HEK293T (cell line): ENCODE data around the gene IL10RA.

Experiments
- CTCF ChIA-PET: fragments of 350-600 bp; formaldehyde crosslinking; extraction: SDS; loops from one replicate; lab custom pipeline; 2021; ENCODE audit warnings: antibody characterized with exemption, inconsistent platforms; lab: Yijun Ruan, JAX
- POLR2A ChIA-PET: fragments of 350-600 bp; formaldehyde crosslinking; extraction: SDS; loops from one replicate; lab custom pipeline; 2020; ENCODE audit warnings: antibody characterized with exemption, inconsistent platforms; lab: Yijun Ruan, JAX
- DNase-seq: peaks from one replicate; pipeline ENCODE4 v3.0.0; 2012; ENCODE audit warnings: mixed read lengths; ENCODE audit errors: extremely low spot score
- ARNT ChIP-seq: fragments of 450-650 bp; IDR thresholded peaks from 2 replicates; pipeline ENCODE4 v1.6.1; 2017; ENCODE audit warnings: mild to moderate bottlenecking
- BHLHE40 ChIP-seq: fragments of 450-650 bp; IDR thresholded peaks from 2 replicates; pipeline ENCODE4 v1.6.1; 2016; ENCODE audit warnings: mild to moderate bottlenecking, moderate library complexity, borderline replicate concordance
- CTBP1 ChIP-seq: fragments of 450-650 bp; IDR thresholded peaks from 2 replicates; pipeline ENCODE4 v1.6.1; 2016; ENCODE audit warnings: borderline replicate concordance
- ELF4 ChIP-seq: fragments of 450-650 bp; IDR thresholded peaks from 2 replicates; pipeline ENCODE4 v1.6.1; 2017; ENCODE audit warnings: antibody characterized with exemption
- FOXA1 ChIP-seq: fragments of 450-650 bp; IDR thresholded peaks from 2 replicates; pipeline ENCODE4 v1.6.1; 2016; ENCODE audit warnings: mild to moderate bottlenecking
- FOXK2 ChIP-seq: fragments of 450-650 bp; IDR thresholded peaks from 2 replicates; pipeline ENCODE4 v1.6.1; 2016; ENCODE audit warnings: mild to moderate bottlenecking
- FOXM1 ChIP-seq: fragments of 450-650 bp; IDR thresholded peaks from 2 replicates; pipeline ENCODE4 v1.6.1; 2017; ENCODE audit warnings: mild to moderate bottlenecking, borderline replicate concordance
- HDGF ChIP-seq: fragments of 450-650 bp; IDR thresholded peaks from 2 replicates; pipeline ENCODE4 v1.6.1; 2017; ENCODE audit warnings: antibody characterized with exemption, borderline replicate concordance
- L3MBTL2 ChIP-seq: fragments of 450-650 bp; conservative IDR thresholded peaks from 2 replicates; pipeline ENCODE4 v1.6.1; 2016; ENCODE audit warnings: mild to moderate bottlenecking
- LEF1 ChIP-seq: fragments of 450-650 bp; IDR thresholded peaks from 2 replicates; pipeline ENCODE4 v1.6.1; 2017; ENCODE audit warnings: mild to moderate bottlenecking, borderline replicate concordance
- NFRKB ChIP-seq: fragments of 450-650 bp; IDR thresholded peaks from 2 replicates; pipeline ENCODE4 v1.6.1; 2016; ENCODE audit warnings: mild to moderate bottlenecking, moderate library complexity
- SP1 ChIP-seq: fragments of 450-650 bp; IDR thresholded peaks from 2 replicates; pipeline ENCODE4 v1.6.1; 2017
- SUZ12 ChIP-seq: fragments of 450-650 bp; IDR thresholded peaks from 2 replicates; pipeline ENCODE4 v1.6.1; 2016; ENCODE audit warnings: mild to moderate bottlenecking
- TARDBP ChIP-seq: fragments of 450-650 bp; IDR thresholded peaks from 2 replicates; pipeline ENCODE4 v1.6.1; 2016
- ZNF384 ChIP-seq: fragments of 450-650 bp; IDR thresholded peaks from 2 replicates; pipeline ENCODE4 v1.6.1; 2016
- TF ChIP-seq, protein P1 (sequence below): fragments of 450-650 bp; IDR thresholded peaks from 2 replicates; pipeline ENCODE4 v1.6.1; 2016

The IL10RA gene

DNA sequence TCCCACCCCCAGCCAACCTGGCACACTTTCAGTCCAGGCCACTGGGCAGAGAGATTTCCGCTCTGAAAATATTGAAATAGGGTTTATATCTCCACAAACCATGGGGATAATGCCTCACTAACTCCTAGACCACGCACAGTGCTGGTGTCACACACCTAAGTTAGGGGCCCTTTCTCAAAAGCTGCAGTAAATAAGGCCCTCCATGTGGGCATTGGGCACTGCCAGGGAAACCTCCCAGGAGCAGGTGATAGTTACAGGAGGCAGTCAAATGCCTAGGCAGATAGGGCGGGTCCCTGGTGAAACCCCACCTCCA lies 3.1 kb upstream of the IL10RA start:
- TF ChIP-seq, protein P1, sequence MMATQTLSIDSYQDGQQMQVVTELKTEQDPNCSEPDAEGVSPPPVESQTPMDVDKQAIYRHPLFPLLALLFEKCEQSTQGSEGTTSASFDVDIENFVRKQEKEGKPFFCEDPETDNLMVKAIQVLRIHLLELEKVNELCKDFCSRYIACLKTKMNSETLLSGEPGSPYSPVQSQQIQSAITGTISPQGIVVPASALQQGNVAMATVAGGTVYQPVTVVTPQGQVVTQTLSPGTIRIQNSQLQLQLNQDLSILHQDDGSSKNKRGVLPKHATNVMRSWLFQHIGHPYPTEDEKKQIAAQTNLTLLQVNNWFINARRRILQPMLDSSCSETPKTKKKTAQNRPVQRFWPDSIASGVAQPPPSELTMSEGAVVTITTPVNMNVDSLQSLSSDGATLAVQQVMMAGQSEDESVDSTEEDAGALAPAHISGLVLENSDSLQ: no peak
- TF ChIP-seq ELF4 (no peak), SP1 (no peak), SUZ12 (no peak), LEF1 (no peak), NFRKB (no peak), HDGF (no peak), ARNT (no peak), CTBP1 (no peak), FOXK2 (no peak), FOXM1 (no peak), BHLHE40 (no peak), L3MBTL2 (no peak), FOXA1 (no peak)
- ChIA-PET CTCF (no interaction called here), POLR2A (no interaction called here)
- no peak for DNase-seq

DNA sequence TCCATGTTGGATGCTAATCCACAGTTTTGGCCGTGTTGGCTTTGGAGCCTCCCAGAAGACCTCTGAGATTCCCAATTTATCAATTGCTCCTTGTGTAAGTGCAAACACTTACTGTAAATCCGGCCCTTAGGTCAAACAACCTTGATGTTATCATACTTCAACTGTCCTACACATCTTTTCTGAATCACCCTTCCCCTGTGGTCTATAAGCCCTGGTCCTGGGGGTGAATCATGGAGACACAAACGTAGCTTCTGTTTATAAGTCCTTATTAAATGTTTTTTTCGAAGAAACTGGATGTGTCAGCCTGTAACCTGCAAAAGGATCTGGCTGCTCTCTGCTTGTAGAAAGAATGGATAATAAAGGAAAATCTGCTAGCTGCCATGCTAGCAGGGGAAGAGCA lies 1.7 kb upstream of the IL10RA start:
- DNase-seq: no peak
- ChIA-PET CTCF (no interaction called here), POLR2A (no interaction called here)
- TF ChIP-seq BHLHE40: no peak
- TF ChIP-seq ELF4: no peak
- TF ChIP-seq FOXA1: no peak
- TF ChIP-seq, protein P1: no peak
- no peak for TF ChIP-seq FOXM1
- no peak for TF ChIP-seq SP1
- TF ChIP-seq FOXK2: no peak
- TF ChIP-seq LEF1: no peak
- no peak for TF ChIP-seq NFRKB
- no peak for TF ChIP-seq TARDBP
- no peak for TF ChIP-seq L3MBTL2
- no peak for TF ChIP-seq CTBP1
- no peak for TF ChIP-seq ARNT
- no peak for TF ChIP-seq HDGF
- no peak for TF ChIP-seq SUZ12
- no peak for TF ChIP-seq ZNF384

DNA sequence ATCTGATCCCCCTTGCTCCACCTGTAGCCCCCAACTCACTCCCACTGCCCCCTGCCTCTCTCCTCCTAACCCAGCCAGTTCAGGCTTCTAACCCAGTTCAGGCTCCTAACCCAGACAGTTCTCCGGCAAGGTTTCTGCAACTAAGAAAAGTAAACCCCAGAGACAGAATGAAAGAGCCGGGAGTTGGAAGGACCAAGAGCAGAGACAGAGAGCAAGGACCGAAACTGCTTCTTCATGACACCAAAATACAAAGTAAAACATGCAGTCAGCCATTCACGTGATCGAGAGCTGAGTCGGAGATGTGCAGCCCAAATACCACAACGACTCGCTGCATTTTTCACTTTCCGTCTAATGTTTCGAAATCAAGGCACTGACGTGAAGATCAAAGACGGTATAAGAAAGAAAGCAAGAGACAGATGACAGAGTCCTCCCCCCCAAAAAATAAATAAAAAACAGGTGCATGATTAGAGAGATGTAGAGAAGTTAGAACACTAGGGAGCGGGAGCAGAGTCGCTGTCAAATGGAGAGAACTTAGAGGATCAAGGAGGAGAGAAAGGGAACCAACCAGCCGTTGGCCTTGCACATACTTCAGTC lies 884 bp downstream of the IL10RA start:
- ChIA-PET POLR2A (no interaction called here), CTCF (interaction anchor here (1.0 kb wide), 1 partner anchor 168 kb away, joined by 3 read pairs; no protein-coding TSS in a partner anchor)
- TF ChIP-seq NFRKB (no peak), ZNF384 (no peak), FOXK2 (no peak), FOXM1 (no peak), BHLHE40 (no peak), LEF1 (no peak), FOXA1 (no peak), L3MBTL2 (no peak), ELF4 (no peak), SUZ12 (no peak)
- TF ChIP-seq, protein P1: no peak
- DNase-seq: no peak

DNA sequence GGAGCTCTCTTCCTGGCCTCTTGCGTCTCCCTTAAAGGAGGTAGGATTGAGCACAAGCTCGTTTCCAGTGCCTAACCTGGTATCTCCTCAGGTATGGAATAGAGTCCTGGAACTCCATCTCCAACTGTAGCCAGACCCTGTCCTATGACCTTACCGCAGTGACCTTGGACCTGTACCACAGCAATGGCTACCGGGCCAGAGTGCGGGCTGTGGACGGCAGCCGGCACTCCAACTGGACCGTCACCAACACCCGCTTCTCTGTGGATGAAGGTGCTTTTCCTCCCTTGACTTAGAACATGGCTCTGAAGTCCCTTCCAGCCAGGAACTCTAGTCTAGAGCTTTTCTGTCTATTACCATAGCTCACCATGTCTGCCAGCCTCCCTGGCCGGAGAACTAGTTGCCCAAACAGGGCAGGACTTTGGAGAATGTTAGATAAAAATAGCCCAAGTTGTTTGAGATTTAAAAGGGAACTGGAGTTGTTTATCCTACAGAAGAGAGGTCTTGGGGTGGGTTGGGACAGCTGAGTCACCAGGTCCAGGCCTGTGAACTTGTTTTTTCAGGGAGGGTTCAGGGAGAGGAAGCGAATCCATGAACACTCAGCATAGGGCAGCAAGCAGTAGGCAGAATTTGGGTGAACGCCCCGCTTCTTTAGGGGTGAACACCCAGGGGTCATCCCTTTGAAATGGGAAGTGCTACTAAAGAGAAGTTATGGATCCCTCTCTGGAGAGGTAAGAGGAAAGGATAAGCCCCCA lies 3.3 kb downstream of the IL10RA start:
- DNase-seq: no peak
- ChIA-PET POLR2A (no interaction called here), CTCF (no interaction called here)
- no peak for TF ChIP-seq NFRKB
- TF ChIP-seq ZNF384: no peak
- no peak for TF ChIP-seq TARDBP
- no peak for TF ChIP-seq FOXK2
- TF ChIP-seq LEF1: no peak
- TF ChIP-seq, protein P1: no peak

DNA sequence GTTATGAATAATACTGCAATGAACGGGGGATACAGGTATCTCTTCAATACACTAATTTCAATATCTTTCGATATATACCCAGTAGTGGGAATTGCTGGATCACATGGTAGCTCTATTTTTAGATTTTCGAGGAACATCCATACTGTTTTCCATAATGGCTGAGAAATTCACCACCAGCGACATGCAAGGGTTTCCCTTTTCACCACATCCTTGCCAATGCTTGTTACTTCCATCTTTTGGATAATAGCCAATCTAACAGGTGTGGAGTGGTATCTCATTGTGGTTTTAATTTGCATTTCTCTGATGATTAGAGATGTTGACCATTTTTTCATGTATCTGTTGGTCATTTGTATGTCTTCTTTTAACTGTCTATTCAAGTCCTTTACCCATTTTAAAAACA lies 5.9 kb downstream of the IL10RA start:
- CTCF ChIA-PET: no interaction called here
- POLR2A ChIA-PET: no interaction called here
- TF ChIP-seq FOXK2 (no peak), BHLHE40 (no peak), FOXM1 (no peak), LEF1 (no peak), NFRKB (no peak), L3MBTL2 (no peak), FOXA1 (no peak)
- TF ChIP-seq, protein P1: no peak
- no peak for DNase-seq
